IMR-90 (cell line): ENCODE data around the gene RABGAP1. TPM values are rescaled to one million over a fixed set of nuclear protein-coding genes. Genes with fewer than 3 reads are reported as not detected.

ENCODE experiments used
- ATAC-seq: fragments of 200-7000 bp; cut with Tn5 transposase; 2 replicates; pipeline ENCODE4 v1.9.1; 2020; ENCODE audit warnings: low read depth, mild to moderate bottlenecking, moderate library complexity
- BruUV-seq: library from RNA; stranded (reverse); fragments of 400-500 nt; replicated peaks from 2 replicates; lab custom pipeline; 2021; lab: Mats Ljungman, UMichigan
- CTCF ChIA-PET: fragments of 300-600 bp; formaldehyde crosslinking; extraction: SDS; loops from one replicate; lab custom pipeline; 2021; ENCODE audit warnings: antibody characterized with exemption; lab: Yijun Ruan, JAX
- POLR2A ChIA-PET: fragments of 300-600 bp; sonication (Branson Sonifier 250); formaldehyde crosslinking; loops from one replicate; lab custom pipeline; 2022; ENCODE audit warnings: antibody characterized with exemption; ENCODE audit not compliant: unreplicated experiment; lab: Charles Lee
- DNase-seq: peaks from one replicate; pipeline ENCODE4 v3.0.0; 2013
- H2AFZ ChIP-seq: replicated peaks from 2 replicates; pipeline ENCODE3; 2013; ENCODE audit warnings: low read length, mild to moderate bottlenecking; ENCODE audit not compliant: poor library complexity
- H2AK5ac ChIP-seq: 2 replicates; pipeline ENCODE4 v1.6.1; 2013; ENCODE audit warnings: low read depth, low read length, inconsistent platforms
- H2AK9ac ChIP-seq: replicated peaks from 2 replicates; pipeline ENCODE3; 2013; ENCODE audit warnings: mild to moderate bottlenecking, low read depth, low read length, moderate library complexity; ENCODE audit not compliant: poor library complexity
- H2BK120ac ChIP-seq: 2 replicates; pipeline ENCODE4 v1.6.1; 2013; ENCODE audit warnings: low read depth, low read length, inconsistent platforms
- H2BK15ac ChIP-seq: 3 replicates; pipeline ENCODE4 v1.6.1; 2013; ENCODE audit warnings: low read depth, low read length, inconsistent platforms
- H2BK20ac ChIP-seq: 2 replicates; pipeline ENCODE4 v1.6.1; 2013; ENCODE audit warnings: low read depth, mild to moderate bottlenecking, inconsistent platforms, low read length, moderate library complexity
- H2BK5ac ChIP-seq: 2 replicates; pipeline ENCODE4 v1.6.1; 2013; ENCODE audit warnings: mild to moderate bottlenecking, low read depth, low read length, inconsistent platforms; ENCODE audit not compliant: poor library complexity, severe bottlenecking
- H3K14ac ChIP-seq: replicated peaks from 2 replicates; pipeline ENCODE4 v1.6.1; 2013; ENCODE audit warnings: low read depth, low read length, inconsistent platforms
- H3K18ac ChIP-seq: 2 replicates; pipeline ENCODE4 v1.6.1; 2013; ENCODE audit warnings: low read depth, low read length, control low read depth
- H3K23ac ChIP-seq: 2 replicates; pipeline ENCODE4 v1.6.1; 2013; ENCODE audit warnings: low read depth, low read length, inconsistent platforms
- H3K27ac ChIP-seq: 2 replicates; pipeline ENCODE4 v1.5.1; 2013; ENCODE audit warnings: mild to moderate bottlenecking, control low read depth, low read length; ENCODE audit not compliant: insufficient read depth
- H3K27me3 ChIP-seq: 2 replicates; pipeline ENCODE4 v1.6.1; 2013; ENCODE audit warnings: low read length; ENCODE audit not compliant: control insufficient read depth, insufficient read depth
- H3K36me3 ChIP-seq: 2 replicates; pipeline ENCODE4 v1.6.1; 2013; ENCODE audit warnings: low read length, mixed read lengths; ENCODE audit not compliant: control insufficient read depth, insufficient read depth
- H3K4ac ChIP-seq: 2 replicates; pipeline ENCODE4 v1.6.1; 2013; ENCODE audit warnings: low read depth, low read length, inconsistent platforms
- H3K4me1 ChIP-seq: 2 replicates; pipeline ENCODE4 v1.6.1; 2013; ENCODE audit warnings: low read length, mixed read lengths; ENCODE audit not compliant: control insufficient read depth, insufficient read depth
- H3K4me2 ChIP-seq: 2 replicates; pipeline ENCODE4 v1.6.1; 2013; ENCODE audit warnings: low read depth, mild to moderate bottlenecking, control low read depth, low read length, moderate library complexity
- H3K4me3 ChIP-seq: 2 replicates; pipeline ENCODE4 v1.5.1; 2013; ENCODE audit warnings: low read depth, mild to moderate bottlenecking, control low read depth, low read length, moderate library complexity; ENCODE audit not compliant: insufficient read depth
- H3K56ac ChIP-seq: 2 replicates; pipeline ENCODE4 v1.6.1; 2013; ENCODE audit warnings: low read length, inconsistent platforms; ENCODE audit not compliant: insufficient read depth; ENCODE audit errors: extremely low read depth
- H3K79me1 ChIP-seq, 2 experiments: 2 replicates each; pipeline ENCODE4 v1.6.1; 2013; ENCODE audit warnings: low read length in 2 of 2, inconsistent platforms in 1 of 2, low read depth in 1 of 2
- H3K9ac ChIP-seq: 2 replicates; pipeline ENCODE4 v1.6.1; 2013; ENCODE audit warnings: low read depth, low read length, control low read depth
- H3K9me1 ChIP-seq: 2 replicates; pipeline ENCODE4 v1.6.1; 2013; ENCODE audit warnings: low read length, inconsistent platforms; ENCODE audit not compliant: insufficient read depth
- H3K9me3 ChIP-seq: 2 replicates; pipeline ENCODE4 v1.6.1; 2013; ENCODE audit warnings: low read length; ENCODE audit not compliant: control insufficient read depth, insufficient read depth
- H4K20me1 ChIP-seq: 2 replicates; pipeline ENCODE4 v1.6.1; 2013; ENCODE audit warnings: low read length, inconsistent platforms; ENCODE audit not compliant: insufficient read depth
- H4K5ac ChIP-seq: 2 replicates; pipeline ENCODE4 v1.6.1; 2013; ENCODE audit warnings: mild to moderate bottlenecking, low read depth, low read length, control low read depth
- H4K8ac ChIP-seq, 2 experiments: 2 replicates each; pipeline ENCODE4 v1.6.1; 2013; ENCODE audit warnings: low read depth in 2 of 2, low read length in 2 of 2, control low read depth in 1 of 2, inconsistent platforms in 1 of 2
- H4K91ac ChIP-seq: 2 replicates; pipeline ENCODE4 v1.6.1; 2013; ENCODE audit warnings: low read depth, low read length, inconsistent platforms; ENCODE audit not compliant: insufficient read depth
- BHLHE40 ChIP-seq: fragments of 150-350 bp; IDR thresholded peaks from 2 replicates; pipeline ENCODE4 v1.6.1; 2016; ENCODE audit warnings: mild to moderate bottlenecking, low read depth, low read length
- CHD1 ChIP-seq: IDR thresholded peaks from 2 replicates; pipeline ENCODE4 v1.6.1; 2012; ENCODE audit warnings: low read depth, low read length, improper control_type of control experiment
- FOS ChIP-seq: fragments of 150-350 bp; IDR thresholded peaks from 2 replicates; pipeline ENCODE4 v1.6.1; 2016; ENCODE audit warnings: low read depth, low read length
- MAFK ChIP-seq: IDR thresholded peaks from 2 replicates; pipeline ENCODE4 v1.6.1; 2012; ENCODE audit warnings: low read depth, low read length, improper control_type of control experiment
- NFE2L2 ChIP-seq: fragments of 150-350 bp; IDR thresholded peaks from 2 replicates; pipeline ENCODE4 v1.6.1; 2016; ENCODE audit warnings: low read depth, mild to moderate bottlenecking, low read length
- POLR2A ChIP-seq: IDR thresholded peaks from 2 replicates; pipeline ENCODE4 v1.6.1; 2012; ENCODE audit warnings: mild to moderate bottlenecking, low read depth, low read length
- RCOR1 ChIP-seq: IDR thresholded peaks from 2 replicates; pipeline ENCODE4 v1.6.1; 2012; ENCODE audit warnings: mild to moderate bottlenecking, low read length, improper control_type of control experiment; ENCODE audit not compliant: insufficient replicate concordance
- RFX5 ChIP-seq: IDR thresholded peaks from 2 replicates; pipeline ENCODE4 v1.8.0; 2012; ENCODE audit warnings: low read depth, mild to moderate bottlenecking, low read length, moderate library complexity
- WGBS, 2 experiments: methylation state at CpG; one replicate each; pipeline versions ENCODE4 v1.1.5 to v1.1.7; 2013; ENCODE audit warnings: missing lambda C conversion rate in 2 of 2; ENCODE audit not compliant: insufficient read length in 1 of 2; ENCODE audit errors: extremely low coverage in 2 of 2; 5-methylcytosine and 5-hydroxymethylcytosine counted together
- dilution Hi-C: fragments of 300-500 bp; cut with HindIII; formaldehyde crosslinking; loops from one replicate; pipeline ENCODE4 v1.14.3; 2018; ENCODE audit warnings: low sequenced_read_pairs; ENCODE audit not compliant: unreplicated experiment
- in situ Hi-C: fragments of 300-500 bp; cut with MboI; formaldehyde crosslinking; loops from 3 replicates; pipeline ENCODE4 v1.14.3; 2019; ENCODE audit warnings: low sequenced_read_pairs, inconsistent platforms, mixed read lengths
- intact Hi-C: fragments of 100-400 bp; cut with micrococcal nuclease; formaldehyde crosslinking; loops from 2 replicates; pipeline ENCODE4 v1.10.0; 2022
- polyA plus RNA-seq, 3 experiments: library from polyadenylated mRNA; depleted of rRNA; stranded (reverse); fragments of >200 nt; gene quantifications; 2 replicates each; pipeline ENCODE4 v1.2.3, GENCODE V29; 2012; ENCODE audit warnings: low replicate concordance in 1 of 3
- total RNA-seq: library from RNA; depleted of rRNA; stranded (reverse); fragments of >200 nt; gene quantifications from 2 replicates; pipeline ENCODE4 v1.2.3, GENCODE V29; 2012
- TF ChIP-seq, protein P1 (sequence below): fragments of 150-350 bp; IDR thresholded peaks from 2 replicates; pipeline ENCODE4 v1.6.1; 2017; ENCODE audit warnings: mild to moderate bottlenecking, antibody characterized with exemption, low read length, low read depth
- TF ChIP-seq, protein P2 (sequence below): fragments of 150-350 bp; IDR thresholded peaks from 2 replicates; pipeline ENCODE4 v1.6.1; 2016; ENCODE audit warnings: low read depth, mild to moderate bottlenecking, low read length, moderate library complexity, borderline replicate concordance
- TF ChIP-seq, protein P3 (sequence below): conservative IDR thresholded peaks from 2 replicates; pipeline ENCODE4 v1.5.1; 2012; ENCODE audit warnings: mild to moderate bottlenecking, low read depth, low read length, improper control_type of control experiment

RABGAP1 gene
- total and polyA plus RNA-seq, 2 of the 4 experiments (the other 2 are of a cell fraction): 20.0 to 53.9 TPM

DNA sequence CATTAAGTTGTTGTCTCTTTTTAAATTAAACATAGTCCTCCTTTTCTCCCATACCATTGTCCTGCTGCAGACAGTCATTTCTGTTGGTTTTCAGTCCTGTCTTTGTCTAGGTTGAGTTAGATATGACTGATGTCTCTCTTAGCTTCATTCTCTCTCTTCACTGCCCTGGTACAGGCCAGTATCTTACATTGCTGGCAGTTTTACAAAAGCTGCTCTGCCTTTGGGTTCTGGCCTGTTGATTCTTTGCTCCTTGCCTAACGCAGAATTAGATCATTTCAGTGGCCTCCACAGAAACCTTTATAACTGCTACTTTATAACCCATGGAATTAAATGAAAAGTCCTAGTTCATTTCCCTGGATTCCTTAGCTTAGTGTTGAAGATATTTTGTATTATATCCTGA lies 126.3 kb downstream of the RABGAP1 start:
- peak overlapping the region in 1 of 2 experiments; percentile 30; a peak in 1 of 4 replicates for H4K8ac ChIP-seq
- H3K23ac ChIP-seq: no peak overlapping the region
- H2AK9ac ChIP-seq: no peak overlapping the region
- no peak overlapping the region for H3K27ac ChIP-seq
- H2BK5ac ChIP-seq: no peak overlapping the region
- in situ Hi-C loops: no loop called here
- DNase-seq (no peak), ATAC-seq (no peak)
- TF ChIP-seq BHLHE40 (no peak), CHD1 (no peak), NFE2L2 (no peak), RFX5 (no peak), MAFK (no peak), POLR2A (no peak), FOS (no peak), RCOR1 (no peak)
- TF ChIP-seq, protein P1, sequence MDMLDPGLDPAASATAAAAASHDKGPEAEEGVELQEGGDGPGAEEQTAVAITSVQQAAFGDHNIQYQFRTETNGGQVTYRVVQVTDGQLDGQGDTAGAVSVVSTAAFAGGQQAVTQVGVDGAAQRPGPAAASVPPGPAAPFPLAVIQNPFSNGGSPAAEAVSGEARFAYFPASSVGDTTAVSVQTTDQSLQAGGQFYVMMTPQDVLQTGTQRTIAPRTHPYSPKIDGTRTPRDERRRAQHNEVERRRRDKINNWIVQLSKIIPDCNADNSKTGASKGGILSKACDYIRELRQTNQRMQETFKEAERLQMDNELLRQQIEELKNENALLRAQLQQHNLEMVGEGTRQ: no peak
- TF ChIP-seq, protein P2, sequence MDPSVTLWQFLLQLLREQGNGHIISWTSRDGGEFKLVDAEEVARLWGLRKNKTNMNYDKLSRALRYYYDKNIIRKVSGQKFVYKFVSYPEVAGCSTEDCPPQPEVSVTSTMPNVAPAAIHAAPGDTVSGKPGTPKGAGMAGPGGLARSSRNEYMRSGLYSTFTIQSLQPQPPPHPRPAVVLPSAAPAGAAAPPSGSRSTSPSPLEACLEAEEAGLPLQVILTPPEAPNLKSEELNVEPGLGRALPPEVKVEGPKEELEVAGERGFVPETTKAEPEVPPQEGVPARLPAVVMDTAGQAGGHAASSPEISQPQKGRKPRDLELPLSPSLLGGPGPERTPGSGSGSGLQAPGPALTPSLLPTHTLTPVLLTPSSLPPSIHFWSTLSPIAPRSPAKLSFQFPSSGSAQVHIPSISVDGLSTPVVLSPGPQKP: no peak
- TF ChIP-seq, protein P3, sequence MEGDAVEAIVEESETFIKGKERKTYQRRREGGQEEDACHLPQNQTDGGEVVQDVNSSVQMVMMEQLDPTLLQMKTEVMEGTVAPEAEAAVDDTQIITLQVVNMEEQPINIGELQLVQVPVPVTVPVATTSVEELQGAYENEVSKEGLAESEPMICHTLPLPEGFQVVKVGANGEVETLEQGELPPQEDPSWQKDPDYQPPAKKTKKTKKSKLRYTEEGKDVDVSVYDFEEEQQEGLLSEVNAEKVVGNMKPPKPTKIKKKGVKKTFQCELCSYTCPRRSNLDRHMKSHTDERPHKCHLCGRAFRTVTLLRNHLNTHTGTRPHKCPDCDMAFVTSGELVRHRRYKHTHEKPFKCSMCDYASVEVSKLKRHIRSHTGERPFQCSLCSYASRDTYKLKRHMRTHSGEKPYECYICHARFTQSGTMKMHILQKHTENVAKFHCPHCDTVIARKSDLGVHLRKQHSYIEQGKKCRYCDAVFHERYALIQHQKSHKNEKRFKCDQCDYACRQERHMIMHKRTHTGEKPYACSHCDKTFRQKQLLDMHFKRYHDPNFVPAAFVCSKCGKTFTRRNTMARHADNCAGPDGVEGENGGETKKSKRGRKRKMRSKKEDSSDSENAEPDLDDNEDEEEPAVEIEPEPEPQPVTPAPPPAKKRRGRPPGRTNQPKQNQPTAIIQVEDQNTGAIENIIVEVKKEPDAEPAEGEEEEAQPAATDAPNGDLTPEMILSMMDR: no peak
- peak overlapping the region; percentile 57 for H2BK20ac ChIP-seq
- intact Hi-C loops: no loop called here
- peak overlapping the region; percentile 61; the same call in 1 of the 2 replicates for H4K91ac ChIP-seq
- no TSS peak for BruUV-seq
- H2AFZ ChIP-seq: no peak overlapping the region
- no peak overlapping the region for H3K9ac ChIP-seq
- no peak overlapping the region; the same call in 1 of the 2 replicates for H3K18ac ChIP-seq
- peak overlapping the region; percentile 71; the same call in 1 of the 2 replicates for H3K4ac ChIP-seq
- H4K5ac ChIP-seq: 0 out of 2 replicates have a peak overlapping the region, but pooled peaks have one; percentile 35
- peaks cover 16% of the 10 kb centered on the region for H3K36me3 ChIP-seq
- no peak overlapping the region for H3K4me2 ChIP-seq
- H3K27me3 ChIP-seq: no peaks in the 10 kb centered on the region
- no peak overlapping the region for H3K56ac ChIP-seq
- H3K79me1 ChIP-seq: peaks cover 0 to 17% of the 10 kb centered on the region in 2 experiments; a peak in 2 of 4 replicates
- peaks cover 16% of the 10 kb centered on the region for H3K4me1 ChIP-seq
- no peak overlapping the region for H3K4me3 ChIP-seq
- H3K9me3 ChIP-seq: no peaks in the 10 kb centered on the region
- dilution Hi-C loops: no loop called here
- CTCF ChIA-PET: interaction anchor here (1.1 kb wide), 1 partner anchor 31 kb away, joined by 3 read pairs; no protein-coding TSS in a partner anchor
- peak overlapping the region; percentile 15; the same call in 2 of the 3 replicates for H2BK15ac ChIP-seq
- H4K20me1 ChIP-seq: peaks cover 7% of the 10 kb centered on the region; the same call in 1 of the 2 replicates
- peak overlapping the region; percentile 36 for H2BK120ac ChIP-seq
- H2AK5ac ChIP-seq: no peak overlapping the region
- peaks cover 15% of the 10 kb centered on the region for H3K9me1 ChIP-seq
- no peak overlapping the region for H3K14ac ChIP-seq
- WGBS, 2 experiments: no CpG with 5 or more reads among the region's 1 CpG
- POLR2A ChIA-PET: no interaction called here
